22Rv1 (cell line): ENCODE measurements around the gene IL1B.

Source experiments
- H3K27ac ChIP-seq: fragments of 450-650 bp; 2 replicates; pipeline ENCODE4 v1.5.1; 2017
- ZFX ChIP-seq: fragments of 450-650 bp; IDR thresholded peaks from 2 replicates; pipeline ENCODE4 v1.6.1; 2017; ENCODE audit warnings: antibody characterized with exemption, borderline replicate concordance
- TF ChIP-seq, protein P1 (sequence below): fragments of 450-650 bp; IDR thresholded peaks from 2 replicates; pipeline ENCODE4 v1.5.1; 2017; ENCODE audit warnings: mild to moderate bottlenecking

Gene IL1B

DNA sequence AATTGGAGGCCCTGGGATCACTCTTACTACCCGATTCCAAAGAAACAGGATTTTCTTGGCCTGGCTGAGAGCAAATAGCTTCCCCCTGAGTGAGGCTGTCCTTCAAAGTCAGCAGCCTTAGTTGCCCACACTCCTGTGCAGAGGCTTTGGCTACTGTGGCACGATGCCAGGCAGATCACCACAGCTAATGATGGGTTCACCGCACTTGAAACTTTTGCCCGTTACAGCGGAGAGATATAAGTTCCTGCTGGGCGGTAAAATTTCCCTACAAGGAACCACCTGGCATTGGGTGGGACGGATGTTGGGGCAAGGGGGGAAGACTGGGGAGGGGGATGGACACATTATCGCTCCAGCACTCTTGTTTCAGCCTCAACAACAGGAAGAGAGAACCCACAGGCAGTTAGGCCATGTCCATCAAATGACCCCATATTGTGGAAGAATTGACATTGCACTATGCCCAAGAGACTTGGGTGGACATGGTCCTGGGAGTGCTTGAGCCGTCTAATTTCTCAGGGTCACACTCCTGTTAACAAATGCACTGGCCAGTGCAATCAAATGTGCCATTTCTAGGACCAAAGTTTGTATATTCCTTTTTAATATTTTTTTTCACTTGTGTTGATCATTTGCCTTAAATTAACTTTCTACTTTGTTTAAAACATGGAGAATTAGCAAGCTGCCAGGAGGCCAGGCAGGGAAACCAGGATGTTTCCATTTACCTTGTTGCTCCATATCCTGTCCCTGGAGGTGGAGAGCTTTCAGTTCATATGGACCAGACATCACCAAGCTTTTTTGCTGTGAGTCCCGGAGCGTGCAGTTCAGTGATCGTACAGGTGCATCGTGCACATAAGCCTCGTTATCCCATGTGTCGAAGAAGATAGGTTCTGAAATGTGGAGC is 4.4 kb downstream of the IL1B start:
- TF ChIP-seq, protein P1, sequence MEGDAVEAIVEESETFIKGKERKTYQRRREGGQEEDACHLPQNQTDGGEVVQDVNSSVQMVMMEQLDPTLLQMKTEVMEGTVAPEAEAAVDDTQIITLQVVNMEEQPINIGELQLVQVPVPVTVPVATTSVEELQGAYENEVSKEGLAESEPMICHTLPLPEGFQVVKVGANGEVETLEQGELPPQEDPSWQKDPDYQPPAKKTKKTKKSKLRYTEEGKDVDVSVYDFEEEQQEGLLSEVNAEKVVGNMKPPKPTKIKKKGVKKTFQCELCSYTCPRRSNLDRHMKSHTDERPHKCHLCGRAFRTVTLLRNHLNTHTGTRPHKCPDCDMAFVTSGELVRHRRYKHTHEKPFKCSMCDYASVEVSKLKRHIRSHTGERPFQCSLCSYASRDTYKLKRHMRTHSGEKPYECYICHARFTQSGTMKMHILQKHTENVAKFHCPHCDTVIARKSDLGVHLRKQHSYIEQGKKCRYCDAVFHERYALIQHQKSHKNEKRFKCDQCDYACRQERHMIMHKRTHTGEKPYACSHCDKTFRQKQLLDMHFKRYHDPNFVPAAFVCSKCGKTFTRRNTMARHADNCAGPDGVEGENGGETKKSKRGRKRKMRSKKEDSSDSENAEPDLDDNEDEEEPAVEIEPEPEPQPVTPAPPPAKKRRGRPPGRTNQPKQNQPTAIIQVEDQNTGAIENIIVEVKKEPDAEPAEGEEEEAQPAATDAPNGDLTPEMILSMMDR = no peak
- TF ChIP-seq ZFX = no peak
- H3K27ac ChIP-seq = no peak overlapping the region

DNA sequence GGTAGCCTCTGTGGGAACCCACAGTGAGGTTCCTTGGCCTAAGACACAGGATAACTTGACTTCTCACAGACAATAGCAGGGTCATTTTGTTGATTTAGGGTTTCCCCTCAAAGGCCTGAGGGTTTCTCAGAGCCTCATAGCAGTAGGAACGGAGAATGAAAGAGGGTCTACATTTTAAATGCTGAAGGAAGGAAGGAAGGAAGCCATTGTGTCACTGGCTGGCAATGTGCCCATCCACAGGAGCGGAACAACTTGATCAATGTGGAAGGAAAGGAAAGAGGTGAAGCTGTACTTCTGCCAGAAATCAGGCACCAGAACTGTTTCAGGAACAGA is 5.1 kb downstream of the IL1B start:
- H3K27ac ChIP-seq = no peak overlapping the region
- TF ChIP-seq, protein P1 = no peak
- TF ChIP-seq ZFX = no peak

DNA sequence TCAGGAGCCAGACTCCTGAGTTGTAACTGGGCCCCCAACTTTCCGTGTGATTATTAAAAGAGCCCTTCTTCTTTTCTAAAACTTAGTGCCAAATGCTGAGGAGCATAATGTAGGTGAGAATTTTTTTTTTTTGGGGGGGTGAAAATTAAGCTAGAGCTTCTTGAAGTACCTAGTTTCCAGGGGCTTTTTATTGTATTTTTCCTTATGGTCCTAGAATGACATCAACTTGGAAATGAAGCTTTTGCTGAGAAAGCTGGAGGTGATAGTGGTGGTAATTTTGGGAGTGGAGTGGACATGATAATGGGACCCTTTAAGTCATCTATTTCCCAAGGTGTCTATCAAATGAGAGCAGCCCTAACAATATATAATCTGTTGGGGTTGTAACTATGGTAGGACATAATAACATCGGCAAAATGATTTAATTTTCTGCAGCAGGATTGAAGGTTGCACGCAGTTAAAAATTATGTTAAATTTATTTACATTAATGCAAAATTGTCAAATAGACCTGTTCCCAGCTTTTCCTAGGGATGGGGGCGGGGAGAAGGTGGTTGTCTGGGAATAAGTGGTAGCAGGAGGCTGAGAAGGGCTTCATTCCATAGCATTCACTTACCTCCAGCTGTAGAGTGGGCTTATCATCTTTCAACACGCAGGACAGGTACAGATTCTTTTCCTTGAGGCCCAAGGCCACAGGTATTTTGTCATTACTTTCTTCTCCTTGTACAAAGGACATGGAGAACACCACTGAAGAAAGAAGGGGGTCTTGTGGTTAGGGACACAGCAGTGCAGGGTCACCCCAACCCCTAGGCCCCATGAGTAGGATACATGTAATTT is 5.7 kb downstream of the IL1B start:
- no peak for TF ChIP-seq ZFX
- TF ChIP-seq, protein P1 = no peak
- no peak overlapping the region for H3K27ac ChIP-seq

DNA sequence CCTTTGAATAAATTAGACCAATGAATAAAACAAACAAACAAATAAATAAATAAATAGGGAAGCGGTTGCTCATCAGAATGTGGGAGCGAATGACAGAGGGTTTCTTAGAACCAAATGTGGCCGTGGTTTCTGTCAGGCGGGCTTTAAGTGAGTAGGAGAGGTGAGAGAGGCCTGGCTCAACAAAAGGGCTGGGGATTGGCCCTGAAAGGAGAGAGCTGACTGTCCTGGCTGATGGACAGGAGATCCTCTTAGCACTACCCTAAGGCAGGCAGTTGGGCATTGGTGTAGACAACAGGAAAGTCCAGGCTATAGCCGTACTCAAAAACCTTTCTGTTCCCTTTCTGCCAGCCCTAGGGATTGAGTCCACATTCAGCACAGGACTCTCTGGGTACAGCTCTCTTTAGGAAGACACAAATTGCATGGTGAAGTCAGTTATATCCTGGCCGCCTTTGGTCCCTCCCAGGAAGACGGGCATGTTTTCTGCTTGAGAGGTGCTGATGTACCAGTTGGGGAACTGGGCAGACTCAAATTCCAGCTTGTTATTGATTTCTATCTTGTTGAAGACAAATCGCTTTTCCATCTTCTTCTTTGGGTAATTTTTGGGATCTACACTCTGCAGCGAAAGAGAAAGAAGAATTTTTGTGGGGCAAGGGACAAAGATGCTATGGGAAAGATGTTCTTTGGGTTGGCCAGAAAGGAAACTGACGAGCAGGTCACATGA is 6.5 kb downstream of the IL1B start:
- TF ChIP-seq, protein P1 = no peak
- TF ChIP-seq ZFX = no peak

DNA sequence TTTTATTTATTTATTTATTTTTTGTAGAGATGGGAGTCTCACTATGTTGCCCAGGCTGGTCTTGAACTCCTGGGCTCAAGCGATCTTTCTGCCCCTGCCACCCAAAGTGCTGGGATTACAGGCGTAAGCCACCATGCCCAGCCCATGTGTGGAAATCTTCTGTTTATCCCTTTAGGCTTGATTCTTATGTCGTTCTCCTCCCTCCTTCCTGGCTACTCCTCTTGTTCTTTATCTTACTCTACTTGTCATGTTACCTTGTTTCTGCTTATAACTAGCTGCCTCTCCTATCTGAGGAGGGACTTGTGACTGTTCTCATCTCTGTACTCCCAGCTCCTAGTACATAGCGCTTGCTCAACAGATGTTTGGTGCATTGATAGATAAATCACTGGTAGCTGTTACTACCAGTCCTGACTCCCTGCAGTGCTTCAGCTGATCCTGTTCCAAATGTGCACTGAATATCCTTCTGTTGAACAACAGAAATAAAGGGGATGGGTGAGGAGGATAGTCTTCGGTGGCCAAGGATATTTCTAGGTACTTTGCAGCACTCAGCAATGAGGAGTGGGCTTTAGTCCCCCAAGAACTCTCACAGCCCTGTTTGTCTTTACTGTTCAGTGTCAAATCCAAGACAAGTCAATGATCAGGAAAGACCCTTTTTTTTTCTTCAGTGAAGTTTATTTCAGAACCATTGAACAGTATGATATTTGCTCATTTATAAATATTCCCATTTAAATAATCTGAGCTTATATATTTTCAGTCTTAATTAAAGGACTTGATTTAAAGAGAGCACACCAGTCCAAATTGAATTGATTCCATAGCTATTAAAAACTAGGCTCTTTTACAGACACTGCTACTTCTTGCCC is 7.2 kb downstream of the IL1B start:
- no peak overlapping the region for H3K27ac ChIP-seq
- TF ChIP-seq ZFX = no peak
- TF ChIP-seq, protein P1 = no peak

More for the DNA sequence above, 6.5 kb downstream of the IL1B start:
- no peak overlapping the region for H3K27ac ChIP-seq

DNA sequence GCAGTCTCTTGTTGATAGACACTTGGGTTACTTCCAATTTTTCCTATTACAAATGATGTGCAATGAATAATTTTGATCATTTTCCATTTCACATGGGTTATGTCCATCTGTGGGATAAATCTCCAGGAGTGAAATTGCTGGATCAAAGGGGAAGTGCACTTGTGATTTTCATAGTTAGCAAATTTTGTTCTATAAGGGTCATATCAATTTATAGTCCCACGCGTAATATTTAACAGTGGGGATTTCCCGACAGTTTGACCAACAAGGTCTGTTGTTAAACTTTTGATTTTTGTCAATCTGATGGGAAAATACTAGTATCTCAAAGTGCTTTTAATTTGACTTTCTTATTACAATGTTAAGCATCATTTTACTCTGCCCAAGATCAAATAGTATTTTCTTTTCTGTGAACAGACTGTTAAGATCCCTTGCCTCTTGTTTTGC is 8.3 kb downstream of the IL1B start:
- no peak overlapping the region for H3K27ac ChIP-seq
- TF ChIP-seq, protein P1 = no peak
- TF ChIP-seq ZFX = no peak
